ENCODE data around the gene ANKRD63.

ANKRD63 gene

GRCh38 chr15:40313531-40314398 is 30.9 kb upstream of the ANKRD63 start:
- DNase-seq = peak; percentile 56

DNA sequence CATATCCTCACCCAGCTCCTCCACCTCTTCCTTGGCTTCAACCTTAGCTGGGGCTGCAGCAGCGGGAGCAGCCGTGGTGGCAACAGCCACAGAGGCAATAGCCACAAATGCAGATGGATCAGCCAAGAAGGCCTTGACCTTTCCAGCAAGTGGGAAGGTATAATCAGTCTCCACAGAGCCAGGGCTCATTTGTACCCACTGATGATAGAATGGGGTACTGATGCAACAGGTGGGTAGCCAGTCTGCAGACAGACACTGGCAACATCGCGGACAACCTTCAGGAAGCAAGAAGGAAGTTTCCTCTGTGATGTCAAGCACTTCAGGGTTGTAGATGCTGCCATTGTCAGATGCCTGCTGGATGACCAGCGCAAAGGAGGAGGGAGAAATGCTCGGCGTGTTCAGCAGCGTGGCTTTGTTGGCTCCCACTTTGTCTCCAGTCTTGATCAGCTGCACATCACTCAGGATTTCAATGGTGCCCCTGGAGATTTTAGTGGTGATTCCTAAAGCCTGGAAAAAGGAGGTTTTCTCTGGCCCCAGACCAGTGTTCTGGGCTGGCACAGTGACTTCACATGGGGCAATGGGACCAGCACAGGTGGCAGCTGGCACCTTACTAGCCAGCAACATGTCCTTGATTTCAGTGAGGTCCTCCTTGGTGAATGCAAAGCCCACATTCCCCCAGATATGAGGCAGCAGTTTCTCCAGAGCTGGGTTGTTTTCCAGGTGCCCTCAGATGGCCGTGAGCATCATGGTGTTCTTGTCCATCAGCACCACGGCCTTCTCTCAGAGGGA is 29.7 kb upstream of the ANKRD63 start:
- no peak for DNase-seq

DNA sequence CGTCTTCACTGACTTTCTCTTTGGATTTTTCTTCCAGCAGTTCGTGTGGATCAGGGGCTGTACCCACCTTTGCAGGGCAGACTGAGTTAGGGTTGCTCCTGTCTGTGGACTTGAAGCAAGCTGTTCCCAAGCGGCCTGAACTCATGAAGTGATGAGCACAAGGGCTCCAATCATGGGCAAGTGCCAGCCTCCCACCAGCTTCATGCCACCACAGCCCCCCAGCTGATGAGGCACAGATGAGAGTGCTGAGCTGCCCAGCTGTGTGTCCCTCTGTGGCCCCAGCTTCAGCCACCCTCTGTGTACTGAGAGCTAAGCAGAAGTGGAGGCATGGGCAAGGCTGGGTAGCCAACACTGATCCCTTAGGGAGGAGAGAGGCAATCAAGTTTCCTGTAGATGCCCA is 28.1 kb upstream of the ANKRD63 start:
- DNase-seq = no peak

GRCh38 chr15:40310001-40310959 is 27.4 kb upstream of the ANKRD63 start:
- DNase-seq = no peak

GRCh38 chr15:40309344-40309862 is 26.5 kb upstream of the ANKRD63 start:
- no peak for DNase-seq

GRCh38 chr15:40307421-40308211 is 24.8 kb upstream of the ANKRD63 start, which contains the start of gene PLCB2:
TSS of gene PLCB2 (minus strand) at chr15:40307935. CDS start at chr15:40307672, 263 bp downstream.
- no peak for DNase-seq

DNA sequence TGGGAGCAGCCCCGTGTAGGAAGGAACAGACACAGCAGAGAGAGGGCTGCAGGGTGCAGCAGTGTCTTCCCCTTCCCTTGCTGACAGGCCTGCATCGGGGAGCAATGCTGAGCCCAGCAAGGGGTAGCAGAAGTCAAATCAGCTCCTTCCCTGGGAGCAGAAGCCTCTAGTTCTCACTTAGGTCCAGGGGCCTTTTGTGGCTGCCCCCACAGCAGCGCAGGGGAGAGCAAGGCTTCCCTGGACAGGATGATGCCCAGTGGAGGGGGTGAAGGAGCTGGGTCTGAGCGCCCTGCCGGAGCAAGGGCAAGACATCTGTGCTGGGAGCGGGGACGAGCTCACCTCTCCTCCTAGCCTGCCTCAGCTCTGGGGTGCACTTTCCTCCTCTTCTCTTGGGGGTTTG is 24.0 kb upstream of the ANKRD63 start:
- no peak for DNase-seq

DNA sequence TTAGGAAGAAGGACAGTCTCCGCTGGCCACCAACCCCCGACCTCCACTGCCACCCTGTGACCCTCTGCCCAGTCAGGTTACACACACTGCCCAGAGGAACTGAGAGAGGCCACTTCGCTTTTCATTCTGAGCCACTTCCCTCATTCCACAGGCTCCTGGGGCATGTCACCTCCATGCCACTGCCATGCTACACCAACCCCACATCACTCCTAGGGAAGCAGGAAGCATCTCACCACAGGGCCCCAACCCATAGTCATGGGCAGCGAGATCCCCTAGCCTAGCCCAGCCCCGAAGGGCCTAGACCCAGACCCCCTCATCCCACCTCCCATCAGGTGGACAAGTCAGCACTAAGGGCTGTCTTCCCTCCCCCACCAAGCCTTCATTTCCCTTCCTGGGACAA is 23.5 kb upstream of the ANKRD63 start:
- no peak for DNase-seq

- no peak for DNase-seq
These were observed 22.4 kb upstream of the ANKRD63 start for GRCh38 chr15:40305281-40305680.

DNA sequence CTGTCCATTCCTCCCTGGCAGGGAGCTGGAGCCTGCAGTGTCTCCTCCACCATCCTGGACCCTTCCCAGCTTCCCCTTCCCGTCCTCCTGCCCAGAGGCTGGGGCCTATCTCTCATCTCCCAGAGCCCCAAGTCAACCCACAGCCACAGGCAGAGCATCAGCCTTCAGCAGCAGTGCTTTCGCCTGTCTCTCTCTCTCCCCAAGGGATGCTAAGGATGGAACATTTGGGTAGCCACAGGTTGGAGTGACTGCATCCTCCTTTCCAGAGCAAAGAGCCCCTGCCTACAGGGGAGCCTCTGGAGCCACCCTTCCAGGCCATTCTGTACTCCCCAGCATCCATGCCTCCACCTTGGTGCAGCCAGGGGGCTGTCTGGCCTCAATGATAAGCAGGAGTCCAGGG is 20.7 kb upstream of the ANKRD63 start:
- DNase-seq = no peak

DNA sequence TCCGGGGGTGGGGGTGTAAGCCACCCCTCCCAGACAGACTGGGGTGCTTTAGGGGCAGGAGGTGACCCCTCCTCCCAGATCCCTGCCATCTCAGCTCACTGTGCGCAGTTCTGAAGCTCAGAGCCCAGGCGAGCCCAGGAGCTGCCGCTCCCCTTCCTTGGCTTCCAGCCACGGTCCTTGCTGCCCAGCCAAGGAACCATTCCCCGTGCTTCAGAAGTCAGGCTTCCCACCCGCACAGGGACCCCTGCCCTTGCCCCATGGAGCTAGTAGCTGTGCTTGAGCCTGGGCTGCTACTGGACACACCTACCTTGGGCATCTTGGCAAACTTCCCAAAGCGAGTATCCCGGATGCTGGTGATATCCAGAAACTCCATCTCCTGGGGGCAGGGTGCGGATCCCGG is 20.1 kb upstream of the ANKRD63 start:
- DNase-seq = no peak

DNA sequence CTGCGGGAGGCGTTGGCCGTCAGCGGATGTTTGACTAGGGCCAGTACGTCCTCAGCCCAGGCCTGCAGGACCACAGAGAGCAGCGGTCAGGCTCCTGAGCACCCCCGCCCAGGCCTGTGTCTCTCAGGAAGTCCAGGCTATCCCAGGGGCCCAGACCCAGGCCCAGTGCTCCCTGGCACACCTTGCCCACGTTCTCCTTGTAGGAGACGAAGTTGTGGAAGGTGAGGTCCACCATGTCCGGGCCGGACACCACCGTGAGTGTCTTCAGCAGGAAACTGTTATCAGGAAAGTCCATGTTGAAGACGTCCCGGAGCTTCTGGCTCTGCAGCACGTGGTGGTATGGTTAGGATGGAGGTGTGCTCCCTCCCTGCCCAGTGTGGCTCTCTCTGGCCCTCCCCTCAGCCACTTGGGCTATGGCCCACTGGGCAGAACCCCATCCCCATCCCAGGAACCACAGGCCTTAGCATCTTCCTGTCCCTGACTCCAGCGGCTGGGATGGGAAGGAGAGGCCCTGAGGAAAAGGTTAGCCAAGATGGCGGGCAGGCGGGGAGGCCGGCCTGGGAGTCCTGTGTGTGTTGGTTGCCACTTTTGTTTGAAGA is 19.5 kb upstream of the ANKRD63 start:
- DNase-seq = no peak

- DNase-seq = no peak
These were observed 18.8 kb upstream of the ANKRD63 start for GRCh38 chr15:40301467-40302179.

GRCh38 chr15:40300771-40301170 is 17.9 kb upstream of the ANKRD63 start:
- DNase-seq = no peak

GRCh38 chr15:40300367-40300766 is 17.5 kb upstream of the ANKRD63 start:
- no peak for DNase-seq

- no peak for DNase-seq
These were observed 15.5 kb upstream of the ANKRD63 start for GRCh38 chr15:40298216-40298935.

DNA sequence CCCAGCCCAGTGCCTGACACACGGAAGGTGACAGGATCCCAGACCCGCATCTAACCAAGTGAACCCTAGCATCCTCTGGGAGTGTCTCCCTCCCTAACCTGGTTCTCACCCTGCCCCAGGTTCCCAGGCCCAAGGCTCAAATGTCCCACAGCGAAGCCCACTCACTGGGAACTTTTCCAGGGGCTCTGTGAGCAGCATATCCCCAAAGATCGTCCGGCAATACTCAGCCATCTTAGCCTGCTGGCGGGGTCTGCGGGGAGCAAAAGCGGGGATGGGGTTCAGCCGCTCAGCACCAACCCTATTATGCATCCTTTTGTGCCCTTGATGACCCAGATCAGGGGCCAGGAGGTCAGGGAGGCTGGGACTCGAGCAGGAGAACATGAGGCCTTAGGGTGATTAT is 14.5 kb upstream of the ANKRD63 start:
- no peak for DNase-seq

- no peak for DNase-seq
These were observed 13.8 kb upstream of the ANKRD63 start for GRCh38 chr15:40296561-40297230.

DNA sequence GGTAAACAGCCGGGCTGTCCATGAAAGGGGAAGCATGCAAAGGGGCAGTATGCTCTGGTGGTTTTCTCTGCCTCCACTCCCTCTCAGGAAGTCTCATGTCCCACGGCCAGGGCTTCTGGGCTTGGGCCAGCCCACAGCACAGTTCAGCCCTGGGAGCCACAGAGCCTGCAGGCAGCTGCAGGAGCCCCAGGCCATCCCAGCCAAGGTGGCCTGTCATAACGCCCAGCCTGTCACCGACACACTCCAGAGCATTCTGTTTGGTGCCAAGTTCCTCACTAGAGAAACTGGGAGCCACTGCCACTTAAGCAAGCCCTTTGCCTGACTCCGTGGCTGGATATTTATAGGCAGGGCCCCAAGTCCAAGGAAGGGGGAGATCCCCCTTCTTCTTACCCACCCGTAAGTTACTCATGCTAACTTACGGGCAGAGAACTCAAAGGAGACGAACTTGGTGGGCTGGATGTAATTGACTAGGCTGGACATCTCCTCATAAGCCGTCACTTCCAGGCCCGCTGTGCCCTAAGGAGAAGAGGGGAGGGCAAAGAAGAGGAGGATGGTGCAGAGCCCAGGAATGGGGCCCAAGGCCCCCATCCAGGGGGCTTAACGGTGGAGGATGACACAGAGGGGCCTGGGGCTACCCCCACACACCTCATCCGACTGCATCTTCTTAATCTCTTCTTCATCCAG is 13.2 kb upstream of the ANKRD63 start:
- no peak for DNase-seq
